GM19035 (cell line): ENCODE data around the gene TRIP6.
"Not testable (repeated sequence)": the region's sequence is repeated elsewhere in the genome, so short reads cannot be mapped to it uniquely, and the experiment has no call there.

Experiments
- ATAC-seq: cut with Tn5 transposase; IDR thresholded peaks from one replicate; pipeline ENCODE4 v1.9.1; 2021; ENCODE audit not compliant: unreplicated experiment

The TRIP6 gene

GRCh38 chr7:100910443-100910842 lies 43.3 kb downstream of the TRIP6 start:
- not testable (repeated sequence) for ATAC-seq

GRCh38 chr7:100911484-100911883 lies 44.3 kb downstream of the TRIP6 start:
- no peak for ATAC-seq

- ATAC-seq = no peak
These were observed 47.2 kb downstream of the TRIP6 start for GRCh38 chr7:100914208-100914878.

- ATAC-seq = no peak
These were observed 47.8 kb downstream of the TRIP6 start for GRCh38 chr7:100914879-100915447.

- not testable (repeated sequence) for ATAC-seq
These were observed 52.1 kb downstream of the TRIP6 start for GRCh38 chr7:100919335-100919734.

- ATAC-seq = not testable (repeated sequence)
These were observed 52.7 kb downstream of the TRIP6 start for GRCh38 chr7:100919779-100920437.

GRCh38 chr7:100921039-100921438 lies 53.9 kb downstream of the TRIP6 start:
- ATAC-seq = no peak
